Left ventricle myocardium inferior (tissue), 1 donor: Measurements from ENCODE around the gene LCN6. TPM values are rescaled to one million over a fixed set of nuclear protein-coding genes. Genes with fewer than 3 reads are reported as not detected.
"Not testable (repeated sequence)": the region's sequence is repeated elsewhere in the genome, so short reads cannot be mapped to it uniquely, and the experiment has no call there.

Source experiments
- DNase-seq: peaks from one replicate; pipeline ENCODE4 v3.0.0-alpha.2; 2020
- H3K27ac ChIP-seq: fragments of 200-600 bp; replicated peaks from 2 replicates; pipeline ENCODE4 v1.8.0; 2021
- H3K27me3 ChIP-seq: fragments of 200-600 bp; 2 replicates; pipeline ENCODE4 v1.8.0; 2021; ENCODE audit warnings: low read depth
- H3K36me3 ChIP-seq: fragments of 200-600 bp; 2 replicates; pipeline ENCODE4 v1.8.0; 2021
- H3K4me1 ChIP-seq: fragments of 200-600 bp; 2 replicates; pipeline ENCODE4 v1.8.0; 2021
- H3K4me3 ChIP-seq: fragments of 200-600 bp; 2 replicates; pipeline ENCODE4 v1.8.0; 2021; ENCODE audit warnings: mild to moderate bottlenecking, moderate library complexity
- H3K9me3 ChIP-seq: fragments of 200-600 bp; replicated peaks from 2 replicates; pipeline ENCODE4 v1.8.0; 2021
- intact Hi-C: fragments of 100-400 bp; cut with micrococcal nuclease; formaldehyde crosslinking; loops from one replicate; pipeline ENCODE4 v1.11.0; 2022
- total RNA-seq: library from RNA; stranded (reverse); fragmentation: NEBNext Ultra II Directional; extraction: Animal tissue kit (Norgen Biotek cat#: 25700); gene quantifications from one replicate; pipeline ENCODE4 v1.2.1, GENCODE V29; 2021
- TF ChIP-seq, protein P1 (sequence below): fragments of 200-600 bp; IDR thresholded peaks from 2 replicates; pipeline ENCODE4 v1.8.0; 2021; ENCODE audit warnings: antibody characterized with exemption, mild to moderate bottlenecking, borderline replicate concordance
- donor health status: DM: no; HTN: yes; CAD: no; lungs with severe emphysema.

The LCN6 gene
- total RNA-seq, 1 donor from 2014 or later = 14.6 TPM

DNA sequence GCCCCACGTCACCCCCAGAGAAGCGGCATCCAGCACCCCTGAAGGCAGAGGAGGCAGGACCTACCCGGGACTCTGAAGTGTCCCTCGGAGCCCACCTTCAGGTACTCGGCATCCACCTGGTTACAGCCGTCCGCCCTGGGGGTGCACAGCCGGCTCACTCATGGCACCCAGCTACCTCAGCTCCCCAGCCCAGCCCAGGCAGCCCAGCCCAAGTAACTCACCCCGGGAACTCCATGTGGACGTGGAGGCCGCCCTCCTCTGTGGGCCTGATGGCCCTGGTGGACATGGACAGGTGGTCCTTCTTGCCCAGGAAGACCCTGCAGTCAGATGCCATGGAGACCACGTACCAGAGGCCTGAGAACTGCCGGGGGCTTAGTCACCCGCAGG, 15.3 kb upstream of the LCN6 start:
- H3K9me3 ChIP-seq = no peaks in the 10 kb centered on the region
- H3K27ac ChIP-seq = peak overlapping the region; percentile 63
- no peak overlapping the region for H3K4me3 ChIP-seq
- peaks cover 41% of the 10 kb centered on the region for H3K27me3 ChIP-seq
- intact Hi-C loops = no loop called here
- TF ChIP-seq, protein P1, sequence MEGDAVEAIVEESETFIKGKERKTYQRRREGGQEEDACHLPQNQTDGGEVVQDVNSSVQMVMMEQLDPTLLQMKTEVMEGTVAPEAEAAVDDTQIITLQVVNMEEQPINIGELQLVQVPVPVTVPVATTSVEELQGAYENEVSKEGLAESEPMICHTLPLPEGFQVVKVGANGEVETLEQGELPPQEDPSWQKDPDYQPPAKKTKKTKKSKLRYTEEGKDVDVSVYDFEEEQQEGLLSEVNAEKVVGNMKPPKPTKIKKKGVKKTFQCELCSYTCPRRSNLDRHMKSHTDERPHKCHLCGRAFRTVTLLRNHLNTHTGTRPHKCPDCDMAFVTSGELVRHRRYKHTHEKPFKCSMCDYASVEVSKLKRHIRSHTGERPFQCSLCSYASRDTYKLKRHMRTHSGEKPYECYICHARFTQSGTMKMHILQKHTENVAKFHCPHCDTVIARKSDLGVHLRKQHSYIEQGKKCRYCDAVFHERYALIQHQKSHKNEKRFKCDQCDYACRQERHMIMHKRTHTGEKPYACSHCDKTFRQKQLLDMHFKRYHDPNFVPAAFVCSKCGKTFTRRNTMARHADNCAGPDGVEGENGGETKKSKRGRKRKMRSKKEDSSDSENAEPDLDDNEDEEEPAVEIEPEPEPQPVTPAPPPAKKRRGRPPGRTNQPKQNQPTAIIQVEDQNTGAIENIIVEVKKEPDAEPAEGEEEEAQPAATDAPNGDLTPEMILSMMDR = no peak
- peaks cover 41% of the 10 kb centered on the region for H3K4me1 ChIP-seq
- DNase-seq = no peak
- no peaks in the 10 kb centered on the region for H3K36me3 ChIP-seq

DNA sequence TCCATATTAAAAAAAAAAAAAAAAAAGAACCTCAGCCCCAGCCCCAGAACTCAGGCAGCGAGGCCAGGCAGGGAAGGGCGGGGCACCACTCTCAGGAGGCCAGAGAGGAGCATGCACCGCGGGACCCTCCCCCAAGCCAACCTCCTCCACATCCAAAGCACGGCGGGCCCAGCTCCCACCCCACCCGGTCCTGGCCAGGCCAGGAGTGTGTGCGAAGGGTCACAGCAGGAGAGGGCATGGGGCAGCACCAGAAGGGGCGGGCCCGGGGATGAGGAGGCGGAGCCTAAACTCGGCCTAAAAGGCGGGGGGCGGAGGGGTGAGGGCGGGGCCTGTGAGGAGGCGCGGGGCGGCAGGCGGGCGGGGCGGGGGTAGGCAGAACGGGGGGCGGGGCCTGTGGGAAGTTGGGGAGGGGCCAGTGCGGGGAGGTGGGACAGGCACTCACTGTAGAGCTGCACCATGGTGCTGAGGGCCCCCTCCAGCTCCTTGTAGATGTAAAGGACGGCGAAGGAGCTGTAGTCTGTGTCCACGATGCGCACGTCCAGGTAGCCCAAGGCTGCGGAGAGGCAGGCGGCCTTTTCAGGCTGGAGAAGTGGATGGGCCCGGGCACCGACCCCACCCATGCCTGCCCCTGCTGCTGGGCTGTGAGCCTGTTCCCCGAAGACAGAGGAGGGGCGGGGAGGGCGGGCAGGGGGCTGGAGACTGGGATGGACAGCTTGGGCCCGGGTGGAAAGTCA, 14.8 kb upstream of the LCN6 start:
- DNase-seq = peak; percentile 54
- intact Hi-C loops = no loop called here
- Histone ChIP-seq H3K4me1 (peaks cover 41% of the 10 kb centered on the region), H3K4me3 (no peak overlapping the region), H3K36me3 (no peaks in the 10 kb centered on the region), H3K27me3 (peaks cover 39% of the 10 kb centered on the region), H3K9me3 (no peaks in the 10 kb centered on the region), H3K27ac (no peak overlapping the region)
- TF ChIP-seq, protein P1 = no peak

DNA sequence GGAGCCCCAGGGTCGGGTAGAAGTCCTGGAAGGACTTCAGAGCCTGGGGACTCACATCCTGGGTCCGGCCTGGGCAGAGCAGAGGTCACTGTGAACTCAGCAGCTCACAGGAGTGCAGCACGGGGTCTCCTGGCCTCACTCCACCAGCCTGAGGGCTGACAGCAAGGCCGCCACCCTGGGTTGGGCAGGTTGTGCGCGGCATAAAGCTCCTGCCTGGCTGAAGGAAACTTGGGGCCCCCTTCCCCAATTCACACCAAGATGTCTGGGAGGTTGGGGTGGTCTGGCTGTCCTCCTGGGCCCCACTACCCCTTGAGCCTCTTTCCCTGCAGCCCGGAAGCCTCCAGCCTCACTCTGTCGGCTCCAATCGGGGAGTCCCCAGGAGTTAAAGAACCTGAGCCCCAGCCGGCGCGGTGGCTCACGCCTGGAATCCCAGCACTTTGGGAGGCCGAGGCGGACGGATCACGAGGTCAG, 13.9 kb upstream of the LCN6 start:
- Histone ChIP-seq H3K4me1 (peaks cover 41% of the 10 kb centered on the region), H3K27me3 (peaks cover 31% of the 10 kb centered on the region), H3K4me3 (no peak overlapping the region), H3K27ac (no peak overlapping the region), H3K9me3 (no peaks in the 10 kb centered on the region), H3K36me3 (no peaks in the 10 kb centered on the region)
- TF ChIP-seq, protein P1 = no peak
- DNase-seq = no peak
- intact Hi-C loops = no loop called here

DNA sequence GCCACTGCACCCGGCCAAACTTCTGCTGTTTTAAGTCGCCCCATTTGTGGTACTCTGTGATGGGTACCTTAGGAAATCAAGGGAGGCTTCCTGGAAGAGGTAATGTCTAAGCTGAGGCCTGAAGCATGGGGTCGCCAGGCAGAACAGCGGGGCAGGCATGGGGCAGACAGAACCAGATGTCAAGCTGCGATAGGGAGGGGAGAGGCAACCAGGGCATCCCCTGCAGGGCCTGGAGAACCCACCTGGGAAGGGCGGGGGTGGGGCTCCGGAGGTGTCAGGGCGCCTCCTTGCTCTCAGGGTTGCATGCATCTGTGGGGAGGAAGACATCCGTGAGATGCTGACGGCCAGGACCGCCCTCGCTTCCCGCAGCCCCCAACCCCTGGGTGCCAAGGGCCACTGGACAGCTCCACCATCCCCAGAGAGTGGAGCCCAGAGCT, 13.2 kb upstream of the LCN6 start:
- intact Hi-C loops = no loop called here
- Histone ChIP-seq H3K27me3 (peaks cover 28% of the 10 kb centered on the region), H3K9me3 (no peaks in the 10 kb centered on the region), H3K27ac (no peak overlapping the region), H3K4me3 (no peak overlapping the region), H3K4me1 (peaks cover 41% of the 10 kb centered on the region), H3K36me3 (no peaks in the 10 kb centered on the region)
- DNase-seq = no peak
- TF ChIP-seq, protein P1 = no peak

DNA sequence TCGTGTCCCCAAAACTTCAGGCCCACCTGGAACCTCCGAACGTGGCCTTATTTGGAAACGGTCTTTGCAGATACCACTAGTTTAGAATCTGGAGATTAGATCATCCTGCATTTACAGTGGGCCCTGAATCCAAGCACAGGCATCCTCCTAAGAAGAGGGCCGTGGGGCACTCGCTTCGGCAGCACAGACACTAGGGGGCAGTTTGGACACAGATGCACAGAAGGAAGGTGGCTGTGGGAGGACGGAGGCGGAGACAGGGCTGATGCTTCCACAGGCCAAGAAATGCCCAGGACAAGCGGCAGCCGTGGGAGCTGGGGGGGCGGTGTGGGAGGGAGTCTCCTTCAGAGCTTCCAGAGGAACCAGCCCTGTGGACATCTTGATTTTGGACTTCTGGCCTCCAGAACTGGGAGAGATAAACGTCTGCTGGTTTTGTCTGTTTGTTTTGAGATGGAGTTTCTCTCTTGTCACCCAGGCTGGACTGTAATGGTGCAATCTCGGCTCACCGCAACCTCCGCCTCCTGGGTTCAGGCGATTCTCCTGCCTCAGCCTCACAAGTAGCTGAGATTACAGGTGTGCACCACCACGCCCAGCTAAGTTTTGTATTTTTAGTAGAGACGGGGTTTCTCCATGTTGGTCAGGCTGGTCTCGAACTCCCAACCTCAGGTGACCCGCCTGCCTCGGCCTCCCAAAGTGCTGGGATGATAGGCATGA, 12.7 kb upstream of the LCN6 start:
- TF ChIP-seq, protein P1 = peak; percentile 60

More for the DNA sequence above, 12.7 kb upstream of the LCN6 start:
- H3K27ac ChIP-seq, H3K9me3 ChIP-seq, H3K36me3 ChIP-seq, intact Hi-C loops, H3K4me3 ChIP-seq, DNase-seq: not testable (repeated sequence)
- peaks cover 38% of the 10 kb centered on the region for H3K4me1 ChIP-seq
- H3K27me3 ChIP-seq = peaks cover 28% of the 10 kb centered on the region
